Subcutaneous adipose tissue (tissue), 4 donors: Measurements from ENCODE around the gene DICER1. TPM values are rescaled to one million over a fixed set of nuclear protein-coding genes. Genes with fewer than 3 reads are reported as not detected.

Experiments
- total RNA-seq, 4 donors: library from RNA; depleted of rRNA; stranded (reverse); fragments of >200 nt; gene quantifications; one replicate each; pipeline ENCODE4 v1.1.0, GENCODE V29; 2016
- TF ChIP-seq, protein P1 (sequence below): fragments of 450-650 bp; IDR thresholded peaks from one replicate; pipeline ENCODE4 v1.5.1; 2016; ENCODE audit warnings: low read depth, mild to moderate bottlenecking, control low read depth, antibody characterized with exemption, moderate library complexity

Gene DICER1
- total RNA-seq, 4 donors from 2014 or later = 76.2 to 137 (median 99.0) TPM

DNA sequence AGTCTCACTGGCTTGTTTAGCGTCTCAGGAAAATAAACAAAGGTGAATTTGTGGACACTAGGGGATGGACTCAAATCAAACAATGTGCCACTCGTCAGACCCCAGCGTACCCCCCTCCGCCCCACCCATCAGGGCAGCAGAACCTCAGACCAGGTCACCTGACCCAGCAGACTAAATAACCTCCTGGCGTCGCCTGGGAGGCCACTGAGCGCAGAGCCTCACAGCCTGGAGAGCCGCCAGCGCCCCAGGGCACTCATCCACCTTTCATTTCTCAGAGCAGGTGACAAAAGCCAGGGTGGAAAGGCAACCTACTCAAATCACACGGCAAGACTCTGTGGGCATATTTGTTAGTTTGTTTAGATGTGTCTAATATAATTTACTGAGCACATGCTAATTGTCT, 100.9 kb downstream of the DICER1 start:
- TF ChIP-seq, protein P1, sequence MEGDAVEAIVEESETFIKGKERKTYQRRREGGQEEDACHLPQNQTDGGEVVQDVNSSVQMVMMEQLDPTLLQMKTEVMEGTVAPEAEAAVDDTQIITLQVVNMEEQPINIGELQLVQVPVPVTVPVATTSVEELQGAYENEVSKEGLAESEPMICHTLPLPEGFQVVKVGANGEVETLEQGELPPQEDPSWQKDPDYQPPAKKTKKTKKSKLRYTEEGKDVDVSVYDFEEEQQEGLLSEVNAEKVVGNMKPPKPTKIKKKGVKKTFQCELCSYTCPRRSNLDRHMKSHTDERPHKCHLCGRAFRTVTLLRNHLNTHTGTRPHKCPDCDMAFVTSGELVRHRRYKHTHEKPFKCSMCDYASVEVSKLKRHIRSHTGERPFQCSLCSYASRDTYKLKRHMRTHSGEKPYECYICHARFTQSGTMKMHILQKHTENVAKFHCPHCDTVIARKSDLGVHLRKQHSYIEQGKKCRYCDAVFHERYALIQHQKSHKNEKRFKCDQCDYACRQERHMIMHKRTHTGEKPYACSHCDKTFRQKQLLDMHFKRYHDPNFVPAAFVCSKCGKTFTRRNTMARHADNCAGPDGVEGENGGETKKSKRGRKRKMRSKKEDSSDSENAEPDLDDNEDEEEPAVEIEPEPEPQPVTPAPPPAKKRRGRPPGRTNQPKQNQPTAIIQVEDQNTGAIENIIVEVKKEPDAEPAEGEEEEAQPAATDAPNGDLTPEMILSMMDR = no peak

DNA sequence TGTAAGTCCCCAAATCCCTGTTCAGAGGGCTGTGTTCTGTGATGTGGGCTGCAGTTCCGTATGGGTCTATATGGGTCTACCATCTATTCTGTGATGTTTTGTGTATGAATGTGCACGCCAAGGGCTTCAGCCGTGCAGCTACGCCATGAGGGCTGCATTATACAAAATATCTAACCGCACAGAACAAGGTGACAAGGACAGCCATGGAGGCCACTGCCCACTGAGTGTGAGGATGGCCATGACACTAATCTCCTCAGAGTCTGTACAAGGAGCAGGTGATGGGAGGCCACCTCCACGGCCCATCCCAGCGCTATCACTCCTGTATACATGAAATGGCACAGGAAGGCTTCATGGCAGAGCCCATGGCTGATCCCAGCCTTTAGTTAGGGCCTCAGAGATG, 102.0 kb downstream of the DICER1 start:
- TF ChIP-seq, protein P1 = no peak

DNA sequence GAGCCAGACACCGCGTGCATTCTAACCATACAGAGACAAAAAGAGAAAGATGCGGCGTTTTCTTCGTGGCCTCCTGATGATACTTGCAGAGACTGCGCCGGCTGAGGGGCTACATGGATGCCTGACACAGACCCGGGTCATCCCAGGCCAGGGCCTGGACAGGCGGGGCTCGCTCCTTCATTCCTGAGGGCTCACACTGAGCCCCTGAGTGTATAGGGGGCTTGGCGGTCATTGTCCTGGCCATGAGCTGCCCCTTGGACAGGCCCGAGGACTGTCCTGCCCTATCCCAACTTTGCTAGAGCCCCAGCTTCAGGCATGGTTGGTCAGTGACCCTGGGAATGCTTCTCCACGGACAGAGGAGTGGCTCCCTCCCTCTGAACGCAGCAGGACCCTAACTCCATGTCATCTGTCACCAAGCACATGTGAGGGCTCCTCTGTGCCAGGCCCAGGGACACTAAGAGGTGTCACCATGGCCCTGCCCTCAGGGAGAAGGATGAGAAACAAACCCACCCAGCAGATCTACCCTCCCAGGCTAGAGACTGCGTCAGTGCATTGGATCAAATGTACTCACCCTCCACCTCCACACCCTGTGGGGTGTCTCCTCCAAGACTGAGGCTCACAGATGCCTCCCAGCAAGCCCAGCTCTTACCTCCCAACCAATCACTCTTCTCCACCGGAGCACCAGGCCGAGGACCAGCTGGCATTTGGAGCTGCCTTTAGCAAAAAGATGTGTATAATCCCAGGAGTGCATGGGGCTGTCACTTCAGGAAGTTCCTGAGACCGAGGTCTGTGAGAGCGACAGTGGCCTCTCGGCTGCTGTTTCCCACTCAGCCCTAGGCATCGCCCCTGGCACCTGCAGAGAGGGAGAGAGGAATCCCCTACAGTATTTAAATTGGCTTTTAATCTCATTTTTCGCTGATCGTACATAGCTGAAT, 102.7 kb downstream of the DICER1 start:
- TF ChIP-seq, protein P1 = no peak

DNA sequence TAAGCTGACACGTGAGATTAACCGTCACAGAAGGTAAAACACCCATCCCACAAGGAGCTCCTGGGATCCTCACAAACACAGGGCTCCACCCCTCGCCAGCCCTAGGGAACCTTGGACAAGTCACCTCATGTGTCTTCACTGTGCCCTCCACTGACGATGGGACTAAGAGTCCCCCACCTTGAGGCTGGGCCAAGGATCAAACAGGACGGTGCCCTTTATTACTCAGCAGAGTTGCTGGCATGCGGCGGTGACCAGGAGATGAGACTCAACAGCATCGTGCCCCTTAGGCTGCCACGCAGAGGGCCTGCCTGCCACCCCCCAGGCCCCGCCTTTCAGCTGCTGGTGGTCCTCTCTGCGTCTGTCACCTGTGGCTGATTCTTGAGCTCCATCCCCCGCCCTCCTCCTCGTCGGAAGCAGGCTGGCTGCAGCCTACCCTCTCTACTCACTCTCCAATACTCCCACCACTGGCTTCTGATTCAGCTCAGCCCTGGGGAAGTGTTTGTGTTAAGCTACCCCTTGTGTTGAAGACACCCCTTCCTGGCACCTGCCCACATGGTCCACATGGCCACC, 105.2 kb downstream of the DICER1 start:
- TF ChIP-seq, protein P1 = no peak

DNA sequence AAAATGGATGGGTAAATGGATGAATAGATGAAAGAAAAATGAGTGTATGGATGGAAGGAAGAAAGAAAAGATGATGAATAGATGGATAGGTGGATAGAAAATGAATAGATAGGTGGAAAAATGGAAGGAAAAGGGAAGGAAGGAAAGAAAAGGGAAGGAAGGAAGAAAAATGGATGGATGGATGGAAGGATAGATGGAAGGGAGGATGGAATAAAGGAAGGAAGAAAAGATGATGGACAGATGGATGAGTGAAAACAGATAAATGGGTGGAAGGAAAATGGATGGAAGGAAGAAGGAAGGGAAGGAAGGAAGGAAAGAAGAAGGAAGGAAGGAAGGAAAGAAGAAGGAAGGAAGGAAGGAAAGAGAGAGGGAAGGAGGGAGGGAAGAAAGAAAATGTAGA, 107.4 kb downstream of the DICER1 start:
- TF ChIP-seq, protein P1 = no peak

DNA sequence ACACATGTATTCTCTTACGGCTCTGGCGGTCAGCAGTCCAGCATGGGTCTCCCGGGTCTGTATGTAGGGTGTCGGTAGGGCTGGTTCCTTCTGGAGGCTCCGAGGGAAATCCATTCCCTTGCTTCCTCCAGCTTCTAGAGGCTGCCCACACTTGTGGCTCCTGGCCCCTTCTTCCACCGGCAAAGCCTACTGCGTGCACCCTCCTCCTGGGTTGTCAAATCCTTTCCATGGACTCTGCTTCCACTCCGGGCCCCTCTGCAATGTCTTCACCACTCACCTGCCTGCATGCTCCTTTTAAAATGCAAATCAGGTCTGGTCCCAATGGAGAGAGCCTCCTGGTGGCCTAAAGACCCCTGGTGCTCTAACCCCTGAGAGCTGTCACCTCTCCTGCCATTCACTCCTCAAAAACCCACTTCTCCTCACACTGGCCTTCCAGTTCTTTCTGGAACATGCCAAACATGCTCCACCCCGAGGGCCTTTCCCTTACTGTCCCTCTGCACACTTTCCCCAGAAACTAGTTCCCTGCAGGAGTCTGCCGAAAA, 108.5 kb downstream of the DICER1 start:
- TF ChIP-seq, protein P1 = no peak

DNA sequence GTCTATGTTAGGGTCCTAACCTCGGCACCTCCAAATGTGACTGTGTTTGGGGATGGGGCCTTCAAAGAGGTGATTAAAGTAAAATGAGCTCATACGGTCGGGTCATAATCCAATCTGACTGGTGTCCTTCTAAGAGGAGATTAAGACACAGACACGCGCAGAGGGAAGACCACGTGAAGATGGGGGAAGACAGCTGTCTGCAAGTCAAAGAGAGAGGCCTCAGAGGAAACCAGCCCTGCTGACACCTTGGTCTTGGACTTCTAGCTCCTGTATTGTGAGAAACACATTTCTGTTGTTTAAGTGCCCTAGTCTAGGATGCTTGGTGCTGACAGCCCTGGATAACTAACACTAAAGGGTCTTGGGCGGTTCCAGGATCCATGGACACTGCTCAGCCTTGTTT, 109.6 kb downstream of the DICER1 start:
- TF ChIP-seq, protein P1 = no peak
